ENCODE data around the gene MARCHF5.

MARCHF5 gene

GRCh38 chr10:92363498-92363897 lies 72.5 kb downstream of the MARCHF5 start:
- Histone ChIP-seq H3K4me3 (ENCODE audit: low read depth in 1 of 2, low read length in 2 of 2) (no peak overlapping the region), H3K79me2 (ENCODE audit: insufficient read depth, low read length) (no peaks in the 10 kb centered on the region), H3K27me3 (ENCODE audit: insufficient read depth, low read length, poor library complexity) (no peaks in the 10 kb centered on the region), H2AFZ (ENCODE audit: low read depth, low read length) (no peak overlapping the region), H4K20me1 (ENCODE audit: insufficient read depth, low read length) (no peaks in the 10 kb centered on the region), H3K4me1 (ENCODE audit: insufficient read depth, low read length) (no peaks in the 10 kb centered on the region), H3K9ac (ENCODE audit: low read depth, low read length) (no peak overlapping the region), H3K36me3 (ENCODE audit: insufficient read depth, low read length) (no peaks in the 10 kb centered on the region), H3K4me2 (ENCODE audit: insufficient read depth, low read length) (no peak overlapping the region), H3K9me3 (ENCODE audit: insufficient read depth, low read length, severe bottlenecking) (no peaks in the 10 kb centered on the region), H3K27ac (ENCODE audit: low read length) (no peak overlapping the region)
- ATAC-seq (ENCODE audit: insufficient read depth, low read depth), result no peak
- TF ChIP-seq EZH2 (IDR thresholded peaks at IDR 0.05; ENCODE audit: borderline replicate concordance, low read depth, low read length, severe bottlenecking) (no peak), CTCF (IDR thresholded peaks at IDR 0.05; ENCODE audit: borderline replicate concordance, extremely low read depth, low read length, poor library complexity, severe bottlenecking) (no peak)
- DNase-seq, result no peak

- no peaks in the 10 kb centered on the region for H3K4me1 ChIP-seq (ENCODE audit: insufficient read depth, low read length)
- H3K36me3 ChIP-seq (ENCODE audit: insufficient read depth, low read length), result no peaks in the 10 kb centered on the region
- H3K27ac ChIP-seq (ENCODE audit: low read length), result no peak overlapping the region
- no peak overlapping the region for H3K4me2 ChIP-seq (ENCODE audit: insufficient read depth, low read length)
- no peaks in the 10 kb centered on the region for H3K9me3 ChIP-seq (ENCODE audit: insufficient read depth, low read length, severe bottlenecking)
- no peaks in the 10 kb centered on the region for H3K79me2 ChIP-seq (ENCODE audit: insufficient read depth, low read length)
- H4K20me1 ChIP-seq (ENCODE audit: insufficient read depth, low read length), result no peaks in the 10 kb centered on the region
- no peak overlapping the region for H3K4me3 ChIP-seq (ENCODE audit: low read depth in 1 of 2, low read length in 2 of 2)
- DNase-seq (no peak), ATAC-seq (ENCODE audit: insufficient read depth, low read depth) (no peak)
- TF ChIP-seq CTCF (IDR thresholded peaks at IDR 0.05; ENCODE audit: borderline replicate concordance, extremely low read depth, low read length, poor library complexity, severe bottlenecking), result no peak
- no peak for TF ChIP-seq EZH2 (IDR thresholded peaks at IDR 0.05; ENCODE audit: borderline replicate concordance, low read depth, low read length, severe bottlenecking)
- no peak overlapping the region for H3K9ac ChIP-seq (ENCODE audit: low read depth, low read length)
- no peaks in the 10 kb centered on the region for H3K27me3 ChIP-seq (ENCODE audit: insufficient read depth, low read length, poor library complexity)
- no peak overlapping the region for H2AFZ ChIP-seq (ENCODE audit: low read depth, low read length)
These were observed 75.5 kb downstream of the MARCHF5 start for GRCh38 chr10:92366412-92367021.

- DNase-seq, result no peak
- ATAC-seq (ENCODE audit: insufficient read depth, low read depth), result no peak
- no peak overlapping the region for H3K27ac ChIP-seq (ENCODE audit: low read length)
- no peaks in the 10 kb centered on the region for H3K36me3 ChIP-seq (ENCODE audit: insufficient read depth, low read length)
- H3K79me2 ChIP-seq (ENCODE audit: insufficient read depth, low read length), result no peaks in the 10 kb centered on the region
- H3K27me3 ChIP-seq (ENCODE audit: insufficient read depth, low read length, poor library complexity), result peaks cover 4% of the 10 kb centered on the region
- no peaks in the 10 kb centered on the region for H4K20me1 ChIP-seq (ENCODE audit: insufficient read depth, low read length)
- H3K9me3 ChIP-seq (ENCODE audit: insufficient read depth, low read length, severe bottlenecking), result no peaks in the 10 kb centered on the region
- no peak overlapping the region for H3K4me2 ChIP-seq (ENCODE audit: insufficient read depth, low read length)
- TF ChIP-seq EZH2 (IDR thresholded peaks at IDR 0.05; ENCODE audit: borderline replicate concordance, low read depth, low read length, severe bottlenecking) (no peak), CTCF (IDR thresholded peaks at IDR 0.05; ENCODE audit: borderline replicate concordance, extremely low read depth, low read length, poor library complexity, severe bottlenecking) (no peak)
- no peak overlapping the region for H3K4me3 ChIP-seq (ENCODE audit: low read depth in 1 of 2, low read length in 2 of 2)
- H2AFZ ChIP-seq (ENCODE audit: low read depth, low read length), result no peak overlapping the region
- H3K4me1 ChIP-seq (ENCODE audit: insufficient read depth, low read length), result no peaks in the 10 kb centered on the region
- no peak overlapping the region for H3K9ac ChIP-seq (ENCODE audit: low read depth, low read length)
These were observed 87.0 kb downstream of the MARCHF5 start for GRCh38 chr10:92377962-92378361.

Data from DND-41 (cell line).